ENCODE data around the gene AVPR2.

Gene AVPR2

DNA sequence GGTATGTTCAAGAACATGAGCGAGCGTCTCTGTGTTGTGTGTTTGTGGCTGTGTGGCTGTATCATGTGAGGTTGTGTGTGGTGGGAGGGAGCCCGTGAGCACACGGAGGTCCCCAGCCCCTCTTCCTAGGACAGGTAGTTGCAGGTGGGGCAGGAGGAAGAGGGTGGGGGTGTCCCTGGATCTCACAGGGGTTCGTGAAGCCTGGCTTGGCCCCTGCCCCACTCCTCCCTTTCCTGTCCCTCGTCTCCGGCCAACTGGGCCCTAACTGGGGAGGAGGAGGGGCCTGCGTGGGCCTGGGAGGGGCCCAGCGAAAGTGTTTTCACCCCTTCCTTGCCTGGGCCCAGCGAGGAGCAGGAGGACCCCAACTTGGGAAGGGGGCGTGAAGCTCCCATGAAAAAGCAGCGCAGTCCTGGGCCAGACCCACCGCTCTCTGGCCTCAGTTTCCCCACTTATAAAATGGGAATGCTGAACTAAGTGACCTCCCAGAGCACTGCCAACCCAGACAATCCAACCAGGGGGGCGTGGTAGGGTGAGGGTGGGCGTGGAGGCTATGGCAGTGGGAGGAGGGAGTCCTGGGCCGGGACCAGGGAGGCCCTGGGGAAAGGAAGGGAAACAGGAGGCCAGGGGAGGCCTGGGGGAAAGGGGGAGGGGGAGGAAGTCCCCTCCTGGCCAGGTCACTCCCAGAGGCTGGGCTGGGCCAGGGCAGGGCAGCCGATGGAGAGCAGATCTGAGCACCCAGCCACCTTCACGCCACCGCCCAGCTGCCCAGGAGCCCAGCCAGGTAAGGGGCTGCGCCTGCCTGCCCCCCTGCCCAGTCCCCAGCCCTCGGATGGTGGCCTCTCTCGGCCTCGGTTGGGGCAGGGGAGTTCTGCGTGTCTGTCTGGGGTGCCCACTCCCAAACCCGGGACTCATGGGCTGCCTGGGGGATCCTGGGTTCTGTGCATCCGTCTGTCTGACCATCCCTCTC, at the start of gene AVPR2:
Gene AVPR2, plus strand, starts transcription at position 683 of the 967 bp plus-strand sequence. CDS start 473 bp downstream, outside the sequence.
- in situ Hi-C loops (cut with MboI; ENCODE audit: low pct_unique_long_range_greater_than_20kb, low sequenced_read_pairs) = no loop called here
- peak; percentile 32 for DNase-seq

GRCh38 chrX:153854702-153855101, 49.8 kb upstream of the AVPR2 start:
- DNase-seq = no peak
- in situ Hi-C loops (cut with MboI; ENCODE audit: low pct_unique_long_range_greater_than_20kb, low sequenced_read_pairs) = no loop called here

- peak; percentile 15 for DNase-seq
- in situ Hi-C loops (cut with MboI; ENCODE audit: low pct_unique_long_range_greater_than_20kb, low sequenced_read_pairs) = no loop called here
Measured at GRCh38 chrX:153857348-153857903, 47.0 kb upstream of the AVPR2 start.

DNA sequence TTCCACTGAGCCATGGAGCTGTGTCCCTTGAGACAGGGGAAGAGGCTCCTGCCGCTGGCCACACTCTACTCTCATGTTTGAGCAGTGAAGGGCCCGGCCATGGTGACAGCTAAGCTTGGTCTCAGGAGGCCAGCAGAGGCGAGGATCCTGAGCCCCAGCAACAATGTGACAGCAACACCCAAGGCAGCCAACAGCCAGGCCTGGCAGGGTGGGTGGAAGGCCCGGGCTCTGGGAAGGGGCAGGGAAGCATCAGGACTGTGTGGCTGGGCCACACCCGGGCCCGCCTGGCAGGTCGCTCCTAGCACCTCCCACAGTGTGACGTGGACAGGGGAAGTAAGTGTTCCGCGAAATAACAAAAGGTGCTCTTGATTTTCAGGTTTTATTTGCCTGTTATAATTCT, 43.3 kb upstream of the AVPR2 start:
- DNase-seq = no peak
- in situ Hi-C loops (cut with MboI; ENCODE audit: low pct_unique_long_range_greater_than_20kb, low sequenced_read_pairs) = no loop called here

GRCh38 chrX:153861733-153862310, 42.7 kb upstream of the AVPR2 start:
- DNase-seq = no peak
- in situ Hi-C loops (cut with MboI; ENCODE audit: low pct_unique_long_range_greater_than_20kb, low sequenced_read_pairs) = no loop called here

DNA sequence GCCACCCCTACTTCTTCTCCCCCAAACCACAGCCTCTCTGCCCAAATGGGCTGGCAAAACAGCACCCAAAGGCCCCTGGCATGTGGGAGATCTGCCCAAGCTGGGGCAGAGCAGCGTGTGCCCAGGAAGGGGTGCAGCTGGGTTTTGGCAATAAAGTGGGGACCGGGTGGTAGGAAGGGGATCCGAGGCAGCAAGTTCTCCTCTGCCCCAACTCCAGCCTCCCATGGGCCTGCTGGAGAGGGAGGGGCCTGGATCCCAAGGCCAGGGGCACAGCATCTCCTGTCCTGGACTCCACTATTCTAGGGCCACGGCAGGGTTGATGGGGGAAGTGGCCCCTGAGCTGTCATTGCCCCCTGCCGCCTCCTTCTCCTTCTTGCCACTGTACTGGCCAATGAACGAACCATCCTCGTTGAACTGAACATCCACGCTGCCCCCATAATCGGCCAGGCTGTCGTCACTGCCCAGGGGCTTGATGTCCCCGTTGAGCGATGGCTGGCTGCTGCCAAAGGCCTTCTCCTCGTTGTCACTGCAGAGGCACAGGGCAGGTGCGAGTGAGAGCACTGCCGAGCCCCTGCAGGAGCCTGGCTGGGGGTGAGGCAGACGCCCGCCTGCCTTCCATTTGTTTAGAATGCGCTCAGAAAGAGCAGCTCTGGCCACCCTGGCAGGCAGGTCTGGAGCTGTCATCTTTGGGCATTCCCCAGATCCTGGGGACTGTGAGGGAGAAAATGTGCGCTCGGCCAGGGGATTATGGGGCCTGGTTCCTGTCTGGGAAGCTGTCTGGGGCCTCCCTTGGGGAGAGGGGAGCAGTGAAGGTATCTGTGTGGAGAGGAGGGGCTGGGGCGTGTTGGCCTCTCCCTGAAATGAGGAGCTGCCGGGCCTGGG, 41.9 kb upstream of the AVPR2 start:
- no peak for DNase-seq
- in situ Hi-C loops (cut with MboI; ENCODE audit: low pct_unique_long_range_greater_than_20kb, low sequenced_read_pairs) = no loop called here

GRCh38 chrX:153863251-153863991, 41.1 kb upstream of the AVPR2 start:
- in situ Hi-C loops (cut with MboI; ENCODE audit: low pct_unique_long_range_greater_than_20kb, low sequenced_read_pairs) = no loop called here
- DNase-seq = no peak

DNA sequence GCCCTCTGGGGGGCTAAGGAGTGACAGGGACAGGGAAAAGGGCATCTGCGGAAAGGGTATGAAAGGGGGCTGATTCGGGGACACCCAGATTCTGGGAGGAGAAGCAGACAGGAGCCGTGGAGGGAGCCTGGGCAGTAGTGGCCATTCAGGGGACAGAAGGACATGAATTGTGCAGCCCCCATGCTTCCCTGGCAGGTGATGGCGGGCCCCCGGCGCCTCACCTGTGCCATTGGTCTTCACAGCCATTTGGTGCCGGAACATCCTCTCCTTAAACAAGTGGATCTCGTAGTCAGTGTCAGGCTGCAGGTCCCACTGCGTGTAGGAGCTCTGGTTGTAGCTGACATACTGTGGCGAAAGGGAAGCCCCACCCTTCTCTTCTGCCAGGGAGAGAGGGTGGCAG, 40.4 kb upstream of the AVPR2 start:
- DNase-seq = no peak
- in situ Hi-C loops (cut with MboI; ENCODE audit: low pct_unique_long_range_greater_than_20kb, low sequenced_read_pairs) = no loop called here

GRCh38 chrX:153864561-153865320, 39.7 kb upstream of the AVPR2 start:
- DNase-seq = no peak
- in situ Hi-C loops (cut with MboI; ENCODE audit: low pct_unique_long_range_greater_than_20kb, low sequenced_read_pairs) = no loop called here

DNA sequence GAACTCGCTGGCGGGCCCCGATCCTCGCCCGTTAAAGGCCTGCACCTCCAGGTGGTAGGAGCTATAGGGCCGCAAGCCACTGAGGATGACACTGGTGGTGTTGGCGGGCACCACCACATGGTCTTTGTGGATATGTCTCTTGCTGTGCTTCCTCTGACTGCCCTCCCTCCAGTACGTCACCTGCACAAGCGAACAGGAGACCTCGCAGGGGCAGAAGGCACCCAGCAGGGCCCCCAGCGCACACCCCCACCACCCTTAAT, 39.2 kb upstream of the AVPR2 start:
- in situ Hi-C loops (cut with MboI; ENCODE audit: low pct_unique_long_range_greater_than_20kb, low sequenced_read_pairs) = no loop called here

GRCh38 chrX:153865685-153866084, 38.8 kb upstream of the AVPR2 start:
- no peak for DNase-seq
- in situ Hi-C loops (cut with MboI; ENCODE audit: low pct_unique_long_range_greater_than_20kb, low sequenced_read_pairs) = no loop called here

More for the DNA sequence above, 39.2 kb upstream of the AVPR2 start:
- no peak for DNase-seq

DNA sequence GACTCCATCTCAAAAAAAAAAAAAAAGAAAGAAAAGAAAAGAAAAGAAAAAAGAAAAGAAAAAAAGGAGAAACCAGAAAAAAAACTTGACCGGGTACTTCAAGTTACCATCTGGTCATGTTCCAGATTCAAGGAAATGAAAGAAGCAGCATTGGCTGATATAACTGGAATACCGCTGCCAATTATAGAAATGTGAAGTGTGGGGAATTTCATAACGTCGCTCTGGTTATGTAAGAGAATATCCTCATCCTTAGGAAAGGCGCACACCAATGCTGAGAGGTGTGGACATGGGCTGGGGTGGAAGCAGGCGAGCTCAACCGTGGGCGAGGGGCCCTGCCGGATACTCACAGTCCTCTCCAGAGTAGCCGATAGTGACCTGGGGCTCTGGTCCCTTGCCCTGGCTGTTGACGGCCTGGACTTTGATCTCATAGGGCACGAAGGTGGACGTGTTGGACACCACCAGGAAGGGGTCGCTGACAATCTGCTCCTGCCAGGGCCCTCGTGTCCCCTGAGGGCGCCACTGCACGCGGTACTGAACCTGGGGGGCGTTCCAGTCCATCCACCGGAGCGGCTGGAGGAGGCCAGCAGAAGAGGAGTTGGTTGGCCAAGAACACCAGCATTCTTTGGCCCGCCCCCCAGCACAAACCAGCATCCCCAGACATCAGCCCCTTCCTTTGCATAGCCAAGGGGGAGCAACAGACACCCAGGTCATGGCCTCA, 38.0 kb upstream of the AVPR2 start:
- in situ Hi-C loops (cut with MboI; ENCODE audit: low pct_unique_long_range_greater_than_20kb, low sequenced_read_pairs) = no loop called here

GRCh38 chrX:153867139-153867538, 37.3 kb upstream of the AVPR2 start:
- DNase-seq = no peak
- in situ Hi-C loops (cut with MboI; ENCODE audit: low pct_unique_long_range_greater_than_20kb, low sequenced_read_pairs) = no loop called here

More for the DNA sequence above, 38.0 kb upstream of the AVPR2 start:
- DNase-seq = no peak

GRCh38 chrX:153867671-153868070, 36.8 kb upstream of the AVPR2 start:
- in situ Hi-C loops (cut with MboI; ENCODE audit: low pct_unique_long_range_greater_than_20kb, low sequenced_read_pairs) = no loop called here
- no peak for DNase-seq

DNA sequence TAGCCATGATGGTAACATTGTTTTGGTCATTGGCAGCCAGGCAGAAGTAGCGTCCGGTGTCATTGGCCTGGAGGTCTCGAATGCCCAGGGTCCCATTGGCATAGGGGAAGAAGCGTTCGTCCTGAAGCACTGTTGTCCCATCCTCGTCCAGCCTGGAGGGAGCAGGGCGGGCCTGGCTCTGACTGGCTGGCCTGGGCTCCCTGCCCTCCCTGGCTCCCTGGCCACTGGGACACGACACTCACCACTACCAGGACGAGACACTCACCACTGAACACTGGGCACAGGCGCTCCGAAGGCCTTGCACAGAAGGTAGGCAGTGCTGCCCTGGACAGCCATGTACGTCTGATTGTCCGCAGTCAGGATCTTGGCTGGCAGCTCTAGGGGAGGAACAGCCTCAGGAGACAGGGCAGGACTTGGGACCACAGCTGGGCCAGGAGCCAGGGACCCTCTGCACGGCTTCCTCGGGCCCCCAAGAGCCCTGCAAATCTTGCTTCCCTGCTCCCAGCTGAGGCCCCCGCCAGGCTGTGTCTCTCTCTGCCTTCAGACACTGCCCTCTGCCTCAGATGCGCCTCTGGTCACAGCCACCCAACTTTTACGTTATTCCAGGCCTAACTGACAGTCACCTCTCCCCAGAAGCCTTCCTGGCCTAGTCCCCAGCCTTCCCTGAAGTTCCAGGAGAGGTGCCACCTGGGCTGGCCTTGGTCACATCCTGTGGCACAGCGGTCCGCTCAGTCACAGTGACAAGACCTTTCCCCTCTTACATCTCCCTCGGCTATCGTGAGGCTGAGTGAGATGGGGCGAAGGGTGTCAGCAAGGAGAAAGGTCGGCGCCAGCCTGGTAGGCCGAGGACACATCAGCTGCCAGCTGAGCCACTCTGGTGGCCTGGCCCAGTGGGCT, 35.6 kb upstream of the AVPR2 start:
- no peak for DNase-seq
- in situ Hi-C loops (cut with MboI; ENCODE audit: low pct_unique_long_range_greater_than_20kb, low sequenced_read_pairs) = no loop called here

- DNase-seq = no peak
- in situ Hi-C loops (cut with MboI; ENCODE audit: low pct_unique_long_range_greater_than_20kb, low sequenced_read_pairs) = no loop called here
Measured at GRCh38 chrX:153869473-153870287, 34.8 kb upstream of the AVPR2 start.

Data from KBM-7 (cell line).